Suppressor macrophage treated with lipopolysaccharide for 1 hour (primary cell): Measurements from ENCODE around the gene SIT1.

Experiments used
- DNase-seq, 3 donors: peaks; one replicate each; pipeline ENCODE4 v3.0.0-alpha.2; 2020 to 2022

The SIT1 gene

GRCh38 chr9:35682051-35682450 is 31.3 kb upstream of the SIT1 start:
- no peak for DNase-seq

DNA sequence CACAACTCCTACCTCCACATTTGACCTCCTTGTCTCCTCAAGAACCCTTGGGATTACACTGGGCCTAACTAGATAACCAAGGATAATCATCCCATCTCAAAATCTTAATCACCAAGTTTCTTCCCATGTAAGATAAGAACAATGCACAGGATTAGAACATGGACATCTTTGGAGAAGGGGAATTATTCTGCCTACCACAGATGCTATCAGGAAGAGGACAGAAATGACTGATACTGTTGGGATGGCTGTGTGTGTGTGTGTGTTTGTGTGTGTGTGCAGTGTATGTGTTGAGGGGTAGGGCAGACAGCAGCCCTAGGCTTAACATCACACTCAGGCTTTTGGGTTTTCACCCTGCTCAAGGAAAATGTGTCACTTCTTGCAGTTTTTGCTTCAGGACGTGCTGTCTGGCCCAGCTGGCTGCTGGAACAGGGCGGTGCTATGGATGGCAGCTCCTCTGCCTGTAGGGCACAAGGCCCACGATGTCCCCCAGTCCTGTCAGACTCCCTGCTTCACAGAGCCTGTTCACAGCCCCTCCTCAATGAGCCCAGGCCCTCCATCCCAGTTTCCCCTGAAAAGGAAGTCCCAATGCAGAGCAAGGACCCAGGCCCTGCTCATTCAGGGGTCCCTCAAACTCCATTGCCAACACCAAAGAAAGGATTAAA is 30.7 kb upstream of the SIT1 start:
- no peak for DNase-seq

DNA sequence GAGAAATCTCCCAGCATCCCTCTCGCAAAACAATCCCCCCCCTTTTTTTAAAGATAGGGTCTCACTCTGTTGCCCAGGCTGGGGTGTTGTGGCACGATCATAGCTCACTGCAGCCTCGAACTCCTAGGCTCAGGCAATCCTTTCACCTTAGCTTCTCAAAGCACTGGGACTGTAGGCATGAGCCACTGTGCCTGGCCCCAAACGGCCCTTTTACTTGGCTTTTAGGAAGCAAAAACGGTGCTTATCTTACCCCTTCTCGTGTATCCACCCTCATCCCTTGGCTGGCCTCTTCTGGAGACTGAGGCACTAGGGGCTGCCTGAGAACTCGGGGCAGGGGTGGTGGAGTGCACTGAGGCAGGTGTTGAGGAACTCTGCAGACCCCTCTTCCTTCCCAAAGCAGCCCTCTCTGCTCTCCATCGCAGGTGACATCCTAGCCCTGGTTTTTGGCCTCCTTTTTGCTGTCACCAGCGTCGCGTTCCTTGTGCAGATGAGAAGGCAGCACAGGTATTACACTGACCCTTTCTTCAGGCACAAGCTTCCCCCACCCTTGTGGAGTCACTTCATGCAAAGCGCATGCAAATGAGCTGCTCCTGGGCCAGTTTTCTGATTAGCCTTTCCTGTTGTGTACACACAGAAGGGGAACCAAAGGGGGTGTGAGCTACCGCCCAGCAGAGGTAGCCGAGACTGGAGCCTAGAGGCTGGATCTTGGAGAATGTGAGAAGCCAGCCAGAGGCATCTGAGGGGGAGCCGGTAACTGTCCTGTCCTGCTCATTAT is 29.8 kb upstream of the SIT1 start:
- DNase-seq, result peak in 1 of 3 donors; percentile 31

- no peak for DNase-seq
Observed at GRCh38 chr9:35679766-35680330, 29.1 kb upstream of the SIT1 start.

DNA sequence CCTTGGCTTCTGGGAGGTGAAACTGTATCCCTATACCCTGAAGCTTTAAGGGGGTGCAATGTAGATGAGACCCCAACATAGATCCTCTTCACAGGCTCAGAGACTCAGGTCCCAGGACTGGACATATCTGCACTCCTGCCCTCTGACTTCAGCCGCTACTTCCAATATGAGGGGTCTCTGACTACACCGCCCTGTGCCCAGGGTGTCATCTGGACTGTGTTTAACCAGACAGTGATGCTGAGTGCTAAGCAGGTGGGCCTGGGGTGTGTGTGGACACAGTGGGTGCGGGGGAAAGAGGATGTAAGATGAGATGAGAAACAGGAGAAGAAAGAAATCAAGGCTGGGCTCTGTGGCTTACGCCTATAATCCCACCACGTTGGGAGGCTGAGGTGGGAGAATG is 28.4 kb upstream of the SIT1 start:
- no peak for DNase-seq

DNA sequence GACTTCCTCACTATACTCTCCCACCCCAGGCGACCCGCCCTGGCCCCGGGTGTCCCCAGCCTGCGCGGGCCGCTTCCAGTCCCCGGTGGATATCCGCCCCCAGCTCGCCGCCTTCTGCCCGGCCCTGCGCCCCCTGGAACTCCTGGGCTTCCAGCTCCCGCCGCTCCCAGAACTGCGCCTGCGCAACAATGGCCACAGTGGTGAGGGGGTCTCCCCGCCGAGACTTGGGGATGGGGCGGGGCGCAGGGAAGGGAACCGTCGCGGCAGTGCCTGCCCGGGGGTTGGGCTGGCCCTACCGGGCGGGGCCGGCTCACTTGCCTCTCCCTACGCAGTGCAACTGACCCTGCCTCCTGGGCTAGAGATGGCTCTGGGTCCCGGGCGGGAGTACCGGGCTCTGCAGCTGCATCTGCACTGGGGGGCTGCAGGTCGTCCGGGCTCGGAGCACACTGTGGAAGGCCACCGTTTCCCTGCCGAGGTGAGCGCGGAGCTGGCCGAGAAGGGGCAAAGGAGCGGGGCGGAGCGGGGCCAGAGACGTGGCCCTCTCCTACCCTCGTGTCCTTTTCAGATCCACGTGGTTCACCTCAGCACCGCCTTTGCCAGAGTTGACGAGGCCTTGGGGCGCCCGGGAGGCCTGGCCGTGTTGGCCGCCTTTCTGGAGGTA is 25.1 kb upstream of the SIT1 start:
- peak; percentile 22 to 54 (median 27) for DNase-seq

GRCh38 chr9:35675204-35675603 is 24.5 kb upstream of the SIT1 start:
- DNase-seq, result no peak

GRCh38 chr9:35674025-35674361 is 23.3 kb upstream of the SIT1 start:
- DNase-seq, result no peak

DNA sequence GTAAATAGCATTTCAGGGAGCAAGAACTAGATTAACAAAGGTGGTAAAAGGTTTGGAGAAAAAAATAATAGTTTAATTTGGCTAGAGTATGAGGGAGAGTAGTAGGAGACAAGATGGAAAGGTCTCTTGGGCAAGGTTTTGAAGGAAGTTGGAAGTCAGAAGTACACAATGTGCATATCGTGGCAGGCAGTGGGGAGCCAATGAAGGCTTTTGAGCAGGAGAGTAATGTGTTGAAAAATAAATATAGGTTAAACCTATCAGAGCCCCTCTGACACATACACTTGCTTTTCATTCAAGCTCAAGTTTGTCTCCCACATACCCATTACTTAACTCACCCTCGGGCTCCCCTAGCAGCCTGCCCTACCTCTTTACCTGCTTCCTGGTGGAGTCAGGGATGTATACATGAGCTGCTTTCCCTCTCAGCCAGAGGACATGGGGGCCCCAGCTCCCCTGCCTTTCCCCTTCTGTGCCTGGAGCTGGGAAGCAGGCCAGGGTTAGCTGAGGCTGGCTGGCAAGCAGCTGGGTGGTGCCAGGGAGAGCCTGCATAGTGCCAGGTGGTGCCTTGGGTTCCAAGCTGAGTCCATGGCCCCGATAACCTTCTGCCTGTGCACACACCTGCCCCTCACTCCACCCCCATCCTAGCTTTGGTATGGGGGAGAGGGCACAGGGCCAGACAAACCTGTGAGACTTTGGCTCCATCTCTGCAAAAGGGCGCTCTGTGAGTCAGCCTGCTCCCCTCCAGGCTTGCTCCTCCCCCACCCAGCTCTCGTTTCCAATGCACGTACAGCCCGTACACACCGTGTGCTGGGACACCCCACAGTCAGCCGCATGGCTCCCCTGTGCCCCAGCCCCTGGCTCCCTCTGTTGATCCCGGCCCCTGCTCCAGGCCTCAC is 22.6 kb upstream of the SIT1 start, which contains the start of gene CA9:
Gene CA9 (plus strand): TSS at position 797 of the 893 bp plus-strand sequence. CDS start 32 bp downstream, at position 829.
- no peak for DNase-seq

GRCh38 chr9:35669331-35670145 is 18.8 kb upstream of the SIT1 start:
- no peak for DNase-seq

DNA sequence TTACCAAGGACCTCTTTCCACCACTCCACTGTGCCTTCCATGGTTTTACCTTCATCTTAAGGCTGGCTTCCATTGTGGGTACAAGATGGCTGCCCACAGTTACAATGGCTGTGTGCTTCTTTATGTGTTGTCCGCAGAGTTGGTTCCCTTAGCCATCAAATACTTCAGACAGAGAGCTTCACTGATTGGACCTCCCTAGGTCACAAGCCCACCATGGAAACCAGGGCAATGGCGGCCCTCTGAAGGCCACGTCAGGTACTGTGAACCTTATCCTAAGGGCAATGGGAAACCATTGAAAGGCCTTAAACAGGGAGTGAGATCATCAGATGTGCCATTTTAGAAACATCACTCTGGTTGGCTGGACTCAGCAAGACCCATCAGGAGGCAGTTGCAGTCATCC is 17.2 kb upstream of the SIT1 start:
- DNase-seq, result no peak

DNA sequence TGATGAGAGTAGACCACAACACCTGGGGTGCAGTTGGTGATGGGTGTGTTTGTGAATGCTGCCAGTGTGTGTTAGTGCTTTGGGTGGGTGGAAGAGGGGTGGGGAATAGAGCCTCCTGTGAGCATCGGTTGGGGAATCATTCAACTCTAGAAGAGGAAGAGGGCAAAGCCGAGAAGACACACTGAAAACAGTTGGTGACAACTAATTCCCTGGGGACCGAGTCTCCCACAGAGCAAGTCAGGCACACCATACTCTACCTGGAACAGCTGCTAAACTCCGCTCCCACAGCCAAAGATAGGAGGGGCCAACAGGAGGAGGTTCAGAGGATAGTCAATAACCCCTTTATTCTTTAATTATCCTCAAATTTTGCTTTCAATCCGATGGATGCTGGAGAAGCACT is 15.8 kb upstream of the SIT1 start:
- DNase-seq, result no peak

DNA sequence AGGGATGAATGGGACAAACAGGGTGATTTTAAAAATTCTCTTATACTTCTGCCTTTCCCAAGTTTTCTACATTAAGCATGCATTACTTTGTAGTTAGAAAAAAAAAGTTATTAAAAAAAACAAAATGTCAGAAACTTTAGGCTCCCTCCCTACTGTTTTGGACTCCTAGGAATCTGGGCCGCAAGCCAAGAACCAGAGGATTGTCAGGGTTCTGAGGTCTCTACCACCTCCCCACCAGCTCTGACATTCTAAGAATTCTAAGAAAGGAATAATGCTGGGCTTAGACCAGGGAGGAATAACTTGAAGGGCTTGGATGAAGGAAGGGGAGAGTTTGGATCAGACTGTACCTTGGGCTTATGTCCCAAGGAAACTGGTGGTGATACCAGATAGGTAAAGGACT is 15.3 kb upstream of the SIT1 start:
- DNase-seq, result no peak

DNA sequence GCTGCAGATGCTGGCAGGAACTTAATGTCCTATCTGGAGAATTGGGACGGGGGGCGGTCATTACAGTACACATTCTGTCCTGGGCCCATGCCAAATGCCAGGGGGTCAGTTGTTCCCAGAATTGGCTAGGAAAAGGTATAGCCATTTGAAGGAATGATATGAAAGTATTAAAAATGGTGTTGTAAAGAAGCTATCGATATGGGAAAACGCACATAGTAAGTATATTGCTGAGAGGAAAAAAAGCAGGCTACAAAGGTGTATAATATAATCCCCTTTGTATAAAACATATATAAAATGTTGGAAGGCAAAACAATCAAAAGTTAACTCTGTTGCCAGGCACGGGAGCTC is 14.7 kb upstream of the SIT1 start:
- DNase-seq, result no peak

GRCh38 chr9:35664531-35665470 is 14.1 kb upstream of the SIT1 start, which contains the start of gene ARHGEF39:
ARHGEF39 (minus strand) TSS chr9:35665195; CDS start chr9:35665169, 26 bp downstream.
- peak; percentile 84 to 92 (median 87) for DNase-seq

DNA sequence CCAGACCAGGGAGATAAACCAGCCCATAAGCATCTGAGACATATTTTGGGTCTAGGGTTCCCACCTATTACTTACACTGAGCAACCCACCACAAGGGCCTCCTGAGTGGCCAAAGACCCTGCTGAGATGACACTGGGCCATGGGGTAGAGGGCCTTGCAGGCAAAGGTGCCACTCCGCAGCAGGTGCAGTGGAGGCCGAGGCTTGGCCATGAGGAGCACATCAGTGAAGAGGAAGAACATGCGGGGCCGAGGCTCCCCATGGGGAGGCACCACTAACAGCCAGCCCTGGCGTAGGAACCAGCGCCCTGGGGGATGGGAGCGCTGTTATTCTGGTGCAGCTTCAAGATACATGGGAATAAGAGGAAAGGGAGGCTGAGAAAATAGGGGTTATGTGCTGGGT is 11.7 kb upstream of the SIT1 start:
- DNase-seq, result no peak

DNA sequence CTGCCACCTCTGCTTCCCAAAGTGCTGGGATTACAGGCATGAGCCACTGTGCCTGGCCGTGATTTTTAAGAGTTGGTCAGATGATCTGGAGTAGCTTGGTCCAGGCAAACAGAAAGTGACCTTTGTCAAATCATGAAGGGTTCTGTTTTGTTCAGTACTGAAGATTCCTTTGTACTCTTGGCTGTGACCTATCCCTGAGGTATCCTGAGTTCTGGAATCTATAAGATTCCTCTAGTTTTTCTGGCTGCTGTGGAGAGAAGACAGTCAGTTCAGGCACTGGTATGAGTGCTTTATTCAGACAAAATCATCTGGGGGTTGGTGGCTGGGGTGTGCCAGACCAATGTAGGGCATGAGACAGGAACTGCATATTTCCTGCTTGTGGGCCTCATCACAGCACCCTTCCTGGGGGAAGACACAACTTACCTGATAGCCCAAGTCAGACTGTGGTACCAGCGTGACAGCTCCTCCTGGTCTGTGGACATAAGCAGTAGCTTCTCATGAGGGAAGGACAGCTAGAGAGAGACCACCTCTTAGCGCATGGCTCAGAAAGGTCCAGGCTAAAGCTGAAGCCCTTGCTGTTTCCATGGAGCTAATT is 11.1 kb upstream of the SIT1 start:
- DNase-seq, result no peak

GRCh38 chr9:35660966-35661415 is 10.3 kb upstream of the SIT1 start:
- DNase-seq, result no peak

GRCh38 chr9:35659340-35659739 is 8.6 kb upstream of the SIT1 start:
- no peak for DNase-seq

- DNase-seq, result peak; percentile 41 to 48 (median 46)
Observed at GRCh38 chr9:35658968-35659220, 8.2 kb upstream of the SIT1 start.
